ENCODE results near the gene IGSF22.

IGSF22 gene

DNA sequence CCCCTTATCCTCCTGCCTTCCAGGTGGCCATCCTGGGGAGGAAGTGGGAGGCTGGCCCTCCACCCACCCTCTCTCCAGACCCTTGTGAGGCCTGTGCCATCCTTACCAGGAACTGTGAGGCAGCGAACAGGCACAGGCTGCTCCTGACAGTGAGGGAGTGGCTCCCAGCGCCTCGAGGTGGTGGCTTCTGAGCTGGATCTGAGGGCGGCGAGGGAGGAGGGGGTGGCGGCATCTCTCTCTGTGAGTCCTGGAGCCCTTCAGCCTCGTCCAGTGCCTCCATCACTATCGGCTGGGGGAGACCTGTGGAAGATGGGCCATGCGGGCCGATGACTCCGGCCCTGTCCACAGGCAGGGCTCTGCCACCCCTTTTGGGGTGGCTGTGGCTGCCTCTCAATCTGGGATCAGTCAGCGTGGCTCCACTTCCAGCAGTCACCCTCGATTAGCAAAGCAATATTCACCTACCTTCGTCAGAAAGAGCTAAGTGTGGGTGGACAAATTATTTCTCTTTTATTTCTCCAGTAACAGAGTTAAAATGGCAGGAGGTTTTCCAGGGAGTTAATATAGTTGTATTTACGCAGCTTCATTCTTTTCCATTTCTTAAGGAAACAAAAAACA, 18.0 kb upstream of the IGSF22 start:
- Mint-ChIP-seq H3K27me3 (ENCODE audit: low read depth, poor library complexity) (peaks cover 4% of the 10 kb centered on the region), H3K9me3 (no peaks in the 10 kb centered on the region), H3K27ac (no peak overlapping the region), H3K36me3 (ENCODE audit: low read depth) (no peaks in the 10 kb centered on the region), H3K4me3 (no peak overlapping the region), H3K4me1 (peaks cover 3% of the 10 kb centered on the region)
- TF ChIP-seq, protein P1, sequence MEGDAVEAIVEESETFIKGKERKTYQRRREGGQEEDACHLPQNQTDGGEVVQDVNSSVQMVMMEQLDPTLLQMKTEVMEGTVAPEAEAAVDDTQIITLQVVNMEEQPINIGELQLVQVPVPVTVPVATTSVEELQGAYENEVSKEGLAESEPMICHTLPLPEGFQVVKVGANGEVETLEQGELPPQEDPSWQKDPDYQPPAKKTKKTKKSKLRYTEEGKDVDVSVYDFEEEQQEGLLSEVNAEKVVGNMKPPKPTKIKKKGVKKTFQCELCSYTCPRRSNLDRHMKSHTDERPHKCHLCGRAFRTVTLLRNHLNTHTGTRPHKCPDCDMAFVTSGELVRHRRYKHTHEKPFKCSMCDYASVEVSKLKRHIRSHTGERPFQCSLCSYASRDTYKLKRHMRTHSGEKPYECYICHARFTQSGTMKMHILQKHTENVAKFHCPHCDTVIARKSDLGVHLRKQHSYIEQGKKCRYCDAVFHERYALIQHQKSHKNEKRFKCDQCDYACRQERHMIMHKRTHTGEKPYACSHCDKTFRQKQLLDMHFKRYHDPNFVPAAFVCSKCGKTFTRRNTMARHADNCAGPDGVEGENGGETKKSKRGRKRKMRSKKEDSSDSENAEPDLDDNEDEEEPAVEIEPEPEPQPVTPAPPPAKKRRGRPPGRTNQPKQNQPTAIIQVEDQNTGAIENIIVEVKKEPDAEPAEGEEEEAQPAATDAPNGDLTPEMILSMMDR (IDR thresholded peaks at IDR 0.05): no peak
- DNase-seq: no peak

DNA sequence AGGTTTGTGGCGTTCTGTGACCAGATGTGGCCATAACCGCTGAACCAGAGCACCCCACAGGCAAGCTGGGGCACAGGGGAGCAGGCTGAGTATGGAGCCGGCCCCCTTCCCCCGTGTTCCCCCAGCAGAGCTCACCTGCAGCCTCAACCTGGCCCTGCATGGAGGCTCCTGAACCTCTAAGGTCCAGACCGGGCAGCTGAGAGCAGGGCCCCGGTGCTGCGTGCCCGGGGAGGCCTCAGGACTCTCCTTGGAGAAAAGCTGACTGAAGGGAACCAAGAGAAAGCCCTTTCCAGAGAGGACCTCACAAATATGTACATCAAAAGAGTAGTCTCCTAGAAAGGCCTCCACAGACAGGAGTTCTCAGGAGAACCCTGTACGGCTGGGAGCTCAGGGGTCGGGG, 17.4 kb upstream of the IGSF22 start:
- H3K27ac Mint-ChIP-seq: no peak overlapping the region
- TF ChIP-seq, protein P1 (IDR thresholded peaks at IDR 0.05): no peak
- no peaks in the 10 kb centered on the region for H3K36me3 Mint-ChIP-seq (ENCODE audit: low read depth)
- H3K4me3 Mint-ChIP-seq: no peak overlapping the region
- peaks cover 4% of the 10 kb centered on the region for H3K27me3 Mint-ChIP-seq (ENCODE audit: low read depth, poor library complexity)
- H3K4me1 Mint-ChIP-seq: no peaks in the 10 kb centered on the region
- H3K9me3 Mint-ChIP-seq: no peaks in the 10 kb centered on the region
- DNase-seq: no peak

DNA sequence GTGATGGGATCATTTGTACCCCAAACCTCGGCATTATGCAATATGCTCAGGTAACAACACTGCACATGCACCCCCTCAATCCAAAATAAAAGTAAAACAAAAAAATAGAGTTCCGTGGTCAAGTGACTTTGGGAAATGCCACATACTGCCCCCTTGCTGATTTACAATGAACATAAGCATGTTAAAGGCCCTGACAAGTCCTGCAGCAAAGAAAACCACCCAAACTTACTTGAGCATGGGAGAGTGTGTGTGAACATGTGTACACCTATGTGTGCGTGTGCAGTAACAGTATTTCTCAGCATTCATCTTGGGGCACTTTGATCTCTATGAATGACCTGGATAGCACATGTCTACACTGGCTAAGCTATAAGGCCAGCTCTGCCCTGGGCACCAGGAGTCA, 15.8 kb upstream of the IGSF22 start:
- Mint-ChIP-seq H3K4me3 (no peak overlapping the region), H3K9me3 (no peaks in the 10 kb centered on the region), H3K27me3 (ENCODE audit: low read depth, poor library complexity) (peaks cover 7% of the 10 kb centered on the region), H3K4me1 (no peaks in the 10 kb centered on the region), H3K36me3 (ENCODE audit: low read depth) (no peaks in the 10 kb centered on the region), H3K27ac (no peak overlapping the region)
- no peak for DNase-seq
- TF ChIP-seq, protein P1 (IDR thresholded peaks at IDR 0.05): no peak

DNA sequence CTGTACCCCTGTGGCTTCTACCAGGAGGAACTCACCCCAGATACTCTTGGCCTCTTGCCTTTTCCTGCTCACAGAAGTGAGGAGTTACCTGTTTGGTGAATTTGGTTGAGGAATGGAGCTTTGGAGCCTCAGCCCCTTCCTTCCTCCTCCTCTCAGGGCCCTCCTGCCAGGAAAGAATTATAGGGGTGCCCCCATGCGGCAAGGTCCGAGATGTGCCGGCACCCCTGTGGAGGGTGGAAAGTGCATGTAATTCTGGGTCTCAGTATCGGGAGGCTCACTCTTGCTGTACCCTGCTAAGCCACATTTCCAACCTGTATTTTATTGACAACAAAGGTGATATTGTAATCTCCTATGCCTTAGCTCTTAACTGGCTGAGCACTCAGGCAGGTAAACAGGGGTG, 13.7 kb upstream of the IGSF22 start:
- Mint-ChIP-seq H3K27ac (no peak overlapping the region), H3K36me3 (ENCODE audit: low read depth) (no peaks in the 10 kb centered on the region), H3K4me1 (no peaks in the 10 kb centered on the region), H3K9me3 (no peaks in the 10 kb centered on the region), H3K27me3 (ENCODE audit: low read depth, poor library complexity) (peaks cover 8% of the 10 kb centered on the region), H3K4me3 (no peak overlapping the region)
- TF ChIP-seq, protein P1 (IDR thresholded peaks at IDR 0.05): no peak
- DNase-seq: no peak

DNA sequence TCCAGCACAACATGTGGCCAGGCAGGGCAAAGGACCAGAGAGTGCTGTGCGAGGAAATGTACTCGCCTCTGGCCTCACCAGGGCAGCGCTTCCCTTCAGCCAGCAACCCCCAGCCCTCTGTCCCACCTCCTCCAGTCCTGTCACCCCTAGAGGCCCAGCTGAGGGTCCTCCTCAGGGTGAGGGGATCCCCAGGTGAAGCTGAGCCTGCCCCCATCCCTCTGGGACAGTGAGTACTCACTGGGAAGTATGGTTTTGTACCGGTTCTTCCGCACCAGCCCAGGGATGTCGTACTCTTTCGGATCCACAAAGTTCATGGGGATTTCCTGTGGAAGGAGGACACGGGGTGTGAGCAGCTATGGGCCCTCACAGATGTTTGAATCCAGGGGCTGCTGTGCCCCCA, 11.7 kb upstream of the IGSF22 start:
- no peaks in the 10 kb centered on the region for H3K9me3 Mint-ChIP-seq
- no peak for DNase-seq
- no peaks in the 10 kb centered on the region for H3K36me3 Mint-ChIP-seq (ENCODE audit: low read depth)
- H3K4me3 Mint-ChIP-seq: no peak overlapping the region
- H3K27me3 Mint-ChIP-seq (ENCODE audit: low read depth, poor library complexity): peaks cover 10% of the 10 kb centered on the region
- no peaks in the 10 kb centered on the region for H3K4me1 Mint-ChIP-seq
- no peak overlapping the region for H3K27ac Mint-ChIP-seq
- TF ChIP-seq, protein P1 (IDR thresholded peaks at IDR 0.05): no peak

DNA sequence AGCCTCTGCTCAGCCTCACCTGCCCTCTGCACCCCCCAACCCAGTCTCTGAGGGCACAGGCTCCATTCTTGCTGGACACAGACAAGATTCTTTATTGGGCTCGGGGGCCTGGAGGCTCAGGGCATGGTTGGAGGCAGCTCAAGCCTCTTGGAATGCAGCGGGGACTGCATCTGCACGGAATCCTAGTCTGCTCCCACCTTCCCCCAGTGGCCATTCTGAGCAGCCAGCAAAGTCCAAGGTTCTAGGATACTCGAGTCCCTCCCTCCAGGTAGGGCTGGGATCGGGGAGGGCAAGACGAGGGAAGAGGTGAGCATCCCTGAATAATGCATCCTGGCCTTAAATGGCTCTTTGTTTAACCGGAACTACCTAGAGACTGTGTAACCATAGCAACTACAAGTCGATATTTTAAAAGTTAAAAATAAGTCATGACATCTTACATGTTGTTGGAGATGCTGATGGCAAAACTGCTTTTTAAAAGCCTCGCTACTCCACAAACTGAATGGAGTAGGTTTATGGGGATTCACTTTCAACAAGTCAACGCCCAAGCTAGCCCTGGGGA, 10.7 kb upstream of the IGSF22 start:
- Mint-ChIP-seq H3K4me3 (no peak overlapping the region), H3K4me1 (no peaks in the 10 kb centered on the region), H3K9me3 (no peaks in the 10 kb centered on the region), H3K27me3 (ENCODE audit: low read depth, poor library complexity) (peaks cover 10% of the 10 kb centered on the region), H3K36me3 (ENCODE audit: low read depth) (no peaks in the 10 kb centered on the region), H3K27ac (no peak overlapping the region)
- DNase-seq: no peak
- TF ChIP-seq, protein P1 (IDR thresholded peaks at IDR 0.05): no peak
